A673 (cell line): ENCODE measurements around the gene METTL4. TPM values are rescaled to one million over a fixed set of nuclear protein-coding genes. Genes with fewer than 3 reads are reported as not detected.

ENCODE experiments used
- BruUV-seq: library from RNA; stranded (reverse); fragments of 400-500 nt; replicated peaks from 2 replicates; lab custom pipeline; 2021; lab: Mats Ljungman, UMichigan
- CTCF ChIA-PET: fragments of 300-600 bp; sonication (Branson Sonifier 250); formaldehyde crosslinking; loops from one replicate; lab custom pipeline; 2022; ENCODE audit warnings: antibody characterized with exemption; lab: Charles Lee
- POLR2A ChIA-PET: fragments of 300-600 bp; sonication (Branson Sonifier 250); formaldehyde crosslinking; loops from one replicate; lab custom pipeline; 2022; ENCODE audit warnings: antibody characterized with exemption; ENCODE audit not compliant: low non-redundant PET; lab: Charles Lee
- DNase-seq: peaks from one replicate; pipeline ENCODE4 v3.0.0-alpha.2; 2015; ENCODE audit warnings: low spot score
- H3K27ac ChIP-seq: fragments of 200-600 bp; sonication (generic); 2 replicates; pipeline ENCODE4 v1.5.1; 2016; ENCODE audit warnings: mixed run types, low read depth, mild to moderate bottlenecking, mixed read lengths, antibody characterized with exemption, low read length; ENCODE audit not compliant: poor library complexity, severe bottlenecking
- H3K27me3 ChIP-seq: fragments of 200-600 bp; sonication (generic); replicated peaks from 2 replicates; pipeline ENCODE4 v1.6.1; 2017; ENCODE audit warnings: mixed run types, low read depth, mild to moderate bottlenecking, mixed read lengths, antibody characterized with exemption, low read length; ENCODE audit not compliant: insufficient read depth, poor library complexity
- H3K36me3 ChIP-seq: fragments of 200-600 bp; sonication (generic); 2 replicates; pipeline ENCODE4 v1.6.1; 2016; ENCODE audit warnings: mixed run types, mild to moderate bottlenecking, mixed read lengths, antibody characterized with exemption, low read length; ENCODE audit not compliant: insufficient read depth, poor library complexity, severe bottlenecking
- H3K4me1 ChIP-seq: fragments of 200-600 bp; sonication (generic); 2 replicates; pipeline ENCODE4 v1.6.1; 2017; ENCODE audit warnings: mixed run types, mild to moderate bottlenecking, mixed read lengths, antibody characterized with exemption, low read length; ENCODE audit not compliant: insufficient read depth, poor library complexity, severe bottlenecking
- H3K4me3 ChIP-seq: fragments of 200-600 bp; sonication (generic); 2 replicates; pipeline ENCODE4 v1.5.1; 2016; ENCODE audit warnings: low read depth, mixed run types, mild to moderate bottlenecking, mixed read lengths, low read length; ENCODE audit not compliant: poor library complexity, severe bottlenecking
- H3K9me3 ChIP-seq: fragments of 200-600 bp; sonication (generic); 2 replicates; pipeline ENCODE4 v1.6.1; 2016; ENCODE audit warnings: mixed run types, low read depth, mild to moderate bottlenecking, mixed read lengths, antibody characterized with exemption, low read length; ENCODE audit not compliant: poor library complexity, severe bottlenecking
- EZH2 ChIP-seq: fragments of 200-600 bp; sonication (generic); IDR thresholded peaks from 2 replicates; pipeline ENCODE4 v1.6.1; 2017; ENCODE audit warnings: borderline replicate concordance, low read depth, mild to moderate bottlenecking, mixed read lengths, antibody characterized with exemption, low read length; ENCODE audit not compliant: poor library complexity, severe bottlenecking
- intact Hi-C: fragments of 100-400 bp; cut with micrococcal nuclease; formaldehyde crosslinking; loops from one replicate; pipeline ENCODE4 v1.10.0; 2022; ENCODE audit not compliant: unreplicated experiment
- total RNA-seq: library from RNA; stranded (reverse); gene quantifications from 2 replicates; pipeline ENCODE4 v1.2.3, GENCODE V29; 2021
- TF ChIP-seq, protein P1 (sequence below): fragments of 300-800, 200-600 bp; sonication (generic); conservative IDR thresholded peaks from 2 replicates; pipeline ENCODE4 v1.5.1; 2017; ENCODE audit warnings: low read depth, mild to moderate bottlenecking, antibody characterized with exemption, low read length, moderate library complexity, mixed read lengths

The METTL4 gene
- total RNA-seq, 1 experiment from 2014 or later, result 26.4 TPM

- TF ChIP-seq, protein P1, sequence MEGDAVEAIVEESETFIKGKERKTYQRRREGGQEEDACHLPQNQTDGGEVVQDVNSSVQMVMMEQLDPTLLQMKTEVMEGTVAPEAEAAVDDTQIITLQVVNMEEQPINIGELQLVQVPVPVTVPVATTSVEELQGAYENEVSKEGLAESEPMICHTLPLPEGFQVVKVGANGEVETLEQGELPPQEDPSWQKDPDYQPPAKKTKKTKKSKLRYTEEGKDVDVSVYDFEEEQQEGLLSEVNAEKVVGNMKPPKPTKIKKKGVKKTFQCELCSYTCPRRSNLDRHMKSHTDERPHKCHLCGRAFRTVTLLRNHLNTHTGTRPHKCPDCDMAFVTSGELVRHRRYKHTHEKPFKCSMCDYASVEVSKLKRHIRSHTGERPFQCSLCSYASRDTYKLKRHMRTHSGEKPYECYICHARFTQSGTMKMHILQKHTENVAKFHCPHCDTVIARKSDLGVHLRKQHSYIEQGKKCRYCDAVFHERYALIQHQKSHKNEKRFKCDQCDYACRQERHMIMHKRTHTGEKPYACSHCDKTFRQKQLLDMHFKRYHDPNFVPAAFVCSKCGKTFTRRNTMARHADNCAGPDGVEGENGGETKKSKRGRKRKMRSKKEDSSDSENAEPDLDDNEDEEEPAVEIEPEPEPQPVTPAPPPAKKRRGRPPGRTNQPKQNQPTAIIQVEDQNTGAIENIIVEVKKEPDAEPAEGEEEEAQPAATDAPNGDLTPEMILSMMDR, result no peak
- intact Hi-C loops, result no loop called here
- ChIA-PET CTCF (no interaction called here), POLR2A (no interaction called here)
- H3K36me3 ChIP-seq, result peaks cover 25% of the 10 kb centered on the region
- BruUV-seq, result no TSS peak
- peak overlapping the region; percentile 88 for H3K4me3 ChIP-seq
- peaks cover 23% of the 10 kb centered on the region for H3K4me1 ChIP-seq
- no peaks in the 10 kb centered on the region for H3K27me3 ChIP-seq
- H3K9me3 ChIP-seq, result no peaks in the 10 kb centered on the region
- H3K27ac ChIP-seq, result peak overlapping the region; percentile 99
- DNase-seq, result no peak
Measured at GRCh38 chr18:2569338-2570207, 1.7 kb downstream of the METTL4 start.

GRCh38 chr18:2568605-2569004 lies 2.7 kb downstream of the METTL4 start:
- H3K4me1 ChIP-seq, result peaks cover 17% of the 10 kb centered on the region
- POLR2A ChIA-PET, result no interaction called here

DNA sequence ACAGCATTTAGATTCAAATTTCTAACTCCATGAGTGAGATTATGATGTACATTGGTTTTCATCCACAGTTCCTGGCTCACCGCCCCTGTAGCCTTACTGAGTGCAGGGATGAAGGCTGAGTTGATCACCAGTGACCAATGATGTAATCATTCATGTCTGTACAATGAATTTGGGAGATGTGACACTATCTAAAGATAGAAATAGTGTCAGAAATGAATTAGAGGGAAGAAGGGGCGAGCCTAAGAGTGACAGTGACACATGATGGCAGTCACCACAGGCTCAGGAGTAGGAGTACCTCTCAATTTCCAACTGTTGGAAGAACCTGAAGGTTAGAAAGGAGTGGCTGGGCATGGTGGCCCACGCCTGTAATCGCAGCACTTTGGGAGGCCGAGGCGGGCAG lies 3.2 kb downstream of the METTL4 start:
- H3K27ac ChIP-seq, result no peak overlapping the region
- no peak for TF ChIP-seq EZH2
- TF ChIP-seq, protein P1, result no peak
- no peak overlapping the region for H3K4me3 ChIP-seq
- ChIA-PET CTCF (no interaction called here), POLR2A (no interaction called here)
- peaks cover 14% of the 10 kb centered on the region for H3K4me1 ChIP-seq
- DNase-seq, result no peak
- no peaks in the 10 kb centered on the region for H3K27me3 ChIP-seq
- peaks cover 15% of the 10 kb centered on the region for H3K36me3 ChIP-seq
- BruUV-seq, result no TSS peak
- intact Hi-C loops, result no loop called here
- H3K9me3 ChIP-seq, result no peaks in the 10 kb centered on the region

More at GRCh38 chr18:2568605-2569004, 2.7 kb downstream of the METTL4 start:
- CTCF ChIA-PET, result no interaction called here
- H3K36me3 ChIP-seq, result peaks cover 17% of the 10 kb centered on the region
- BruUV-seq, result no TSS peak
- no peaks in the 10 kb centered on the region for H3K27me3 ChIP-seq
- H3K9me3 ChIP-seq, result no peaks in the 10 kb centered on the region
- no peak overlapping the region for H3K27ac ChIP-seq
- no peak overlapping the region for H3K4me3 ChIP-seq
- TF ChIP-seq, protein P1, result no peak
- TF ChIP-seq EZH2, result no peak
- intact Hi-C loops, result no loop called here
- DNase-seq, result no peak
